MM.1S (cell line): ENCODE data around the gene RAB44.

ENCODE experiments used
- DNase-seq: peaks from one replicate; pipeline ENCODE4 v3.0.0-alpha.2; 2015
- H2AFZ ChIP-seq: fragments of 300-600 bp; sonication (generic); 2 replicates; pipeline ENCODE4 v1.6.0; 2016; ENCODE audit warnings: antibody characterized with exemption, low read length
- H3F3A ChIP-seq: fragments of 300-600 bp; sonication (generic); 2 replicates; pipeline ENCODE4 v1.6.1; 2016; ENCODE audit warnings: mild to moderate bottlenecking, antibody characterized with exemption, low read length, moderate library complexity, mixed read lengths; ENCODE audit not compliant: insufficient read depth
- H3K27ac ChIP-seq: fragments of 300-600 bp; sonication (generic); 2 replicates; pipeline ENCODE4 v1.5.1; 2016; ENCODE audit warnings: mild to moderate bottlenecking, low read length
- H3K27me3 ChIP-seq: fragments of 300-600 bp; sonication (generic); replicated peaks from 2 replicates; pipeline ENCODE4 v1.6.0; 2016; ENCODE audit warnings: low read length; ENCODE audit not compliant: insufficient read depth
- H3K36me3 ChIP-seq: fragments of 300-600 bp; sonication (generic); replicated peaks from 2 replicates; pipeline ENCODE4 v1.6.1; 2016; ENCODE audit warnings: mild to moderate bottlenecking, low read length, mixed read lengths; ENCODE audit not compliant: insufficient read depth
- H3K4me1 ChIP-seq: fragments of 300-600 bp; sonication (generic); 2 replicates; pipeline ENCODE4 v1.6.1; 2016; ENCODE audit warnings: low read length, mixed read lengths
- H3K4me2 ChIP-seq: fragments of 300-600 bp; sonication (generic); 2 replicates; pipeline ENCODE4 v1.6.0; 2016; ENCODE audit warnings: low read depth, low read length
- H3K4me3 ChIP-seq: fragments of 300-600 bp; sonication (generic); 2 replicates; pipeline ENCODE4 v1.5.1; 2016; ENCODE audit warnings: low read length, mixed read lengths
- H3K79me2 ChIP-seq: fragments of 300-600 bp; sonication (generic); 2 replicates; pipeline ENCODE4 v1.6.1; 2016; ENCODE audit warnings: mixed run types, low read length, mixed read lengths
- H3K9ac ChIP-seq: fragments of 300-600 bp; sonication (generic); 2 replicates; pipeline ENCODE4 v1.6.1; 2016; ENCODE audit warnings: low read length, mixed read lengths
- H3K9me2 ChIP-seq: fragments of 300-600 bp; sonication (generic); replicated peaks from 2 replicates; pipeline ENCODE4 v1.6.1; 2016; ENCODE audit warnings: mild to moderate bottlenecking, low read length, mixed read lengths; ENCODE audit not compliant: insufficient read depth
- H3K9me3 ChIP-seq: fragments of 300-600 bp; sonication (generic); replicated peaks from 2 replicates; pipeline ENCODE4 v1.6.1; 2016; ENCODE audit warnings: mild to moderate bottlenecking, low read length, mixed read lengths; ENCODE audit not compliant: insufficient read depth
- H4K20me1 ChIP-seq: fragments of 300-600 bp; sonication (generic); 2 replicates; pipeline ENCODE4 v1.6.1; 2016; ENCODE audit warnings: mild to moderate bottlenecking, low read length, moderate library complexity, mixed read lengths; ENCODE audit not compliant: insufficient read depth
- EZH2 ChIP-seq: fragments of 300-600 bp; sonication (generic); optimal IDR thresholded peaks from 2 replicates; pipeline ENCODE3; 2017; ENCODE audit warnings: low read depth, mild to moderate bottlenecking, antibody characterized with exemption, low read length, mixed read lengths
- EZH2phosphoT487 ChIP-seq: fragments of 300-600 bp; sonication (generic); IDR thresholded peaks from 2 replicates; pipeline ENCODE4 v1.6.1; 2018; ENCODE audit warnings: antibody characterized with exemption, low read length
- TF ChIP-seq, protein P1 (sequence below): fragments of 300-600 bp; sonication (generic); IDR thresholded peaks from 2 replicates; pipeline ENCODE4 v1.5.1; 2016; ENCODE audit warnings: antibody characterized with exemption, low read length, mixed read lengths

RAB44 gene

DNA sequence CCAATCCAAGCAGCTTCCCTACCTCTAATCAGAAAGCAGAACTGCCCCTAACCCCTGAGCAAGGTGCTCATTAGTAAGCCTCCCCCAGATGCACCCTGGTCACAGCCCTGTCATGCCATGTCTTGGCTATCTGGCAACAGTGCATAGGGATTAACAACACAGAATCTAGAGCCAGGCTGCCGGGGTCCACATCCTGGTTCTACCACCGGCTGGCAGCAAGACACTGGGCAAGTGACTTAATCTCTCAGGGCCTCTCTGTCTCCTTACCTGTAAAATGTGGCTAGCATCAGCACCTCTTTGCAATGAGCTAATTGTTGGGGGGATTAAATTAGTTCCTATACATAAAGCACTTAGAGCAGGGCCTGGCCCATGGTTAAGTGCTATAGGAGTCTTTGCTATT is 73.5 kb downstream of the RAB44 start:
- H3K9ac ChIP-seq: no peak overlapping the region
- DNase-seq: no peak
- no peak overlapping the region for H3K4me2 ChIP-seq
- H3K36me3 ChIP-seq: no peaks in the 10 kb centered on the region
- H2AFZ ChIP-seq: no peak overlapping the region
- no peaks in the 10 kb centered on the region for H3K79me2 ChIP-seq
- H3K27me3 ChIP-seq: no peaks in the 10 kb centered on the region
- H3K9me2 ChIP-seq: no peaks in the 10 kb centered on the region
- no peaks in the 10 kb centered on the region for H3K4me1 ChIP-seq
- H3K9me3 ChIP-seq: no peaks in the 10 kb centered on the region
- TF ChIP-seq, protein P1, sequence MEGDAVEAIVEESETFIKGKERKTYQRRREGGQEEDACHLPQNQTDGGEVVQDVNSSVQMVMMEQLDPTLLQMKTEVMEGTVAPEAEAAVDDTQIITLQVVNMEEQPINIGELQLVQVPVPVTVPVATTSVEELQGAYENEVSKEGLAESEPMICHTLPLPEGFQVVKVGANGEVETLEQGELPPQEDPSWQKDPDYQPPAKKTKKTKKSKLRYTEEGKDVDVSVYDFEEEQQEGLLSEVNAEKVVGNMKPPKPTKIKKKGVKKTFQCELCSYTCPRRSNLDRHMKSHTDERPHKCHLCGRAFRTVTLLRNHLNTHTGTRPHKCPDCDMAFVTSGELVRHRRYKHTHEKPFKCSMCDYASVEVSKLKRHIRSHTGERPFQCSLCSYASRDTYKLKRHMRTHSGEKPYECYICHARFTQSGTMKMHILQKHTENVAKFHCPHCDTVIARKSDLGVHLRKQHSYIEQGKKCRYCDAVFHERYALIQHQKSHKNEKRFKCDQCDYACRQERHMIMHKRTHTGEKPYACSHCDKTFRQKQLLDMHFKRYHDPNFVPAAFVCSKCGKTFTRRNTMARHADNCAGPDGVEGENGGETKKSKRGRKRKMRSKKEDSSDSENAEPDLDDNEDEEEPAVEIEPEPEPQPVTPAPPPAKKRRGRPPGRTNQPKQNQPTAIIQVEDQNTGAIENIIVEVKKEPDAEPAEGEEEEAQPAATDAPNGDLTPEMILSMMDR: no peak
- TF ChIP-seq EZH2phosphoT487 (no peak), EZH2 (no peak)
- H3K4me3 ChIP-seq: no peak overlapping the region
- no peaks in the 10 kb centered on the region for H4K20me1 ChIP-seq
- H3F3A ChIP-seq: no peaks in the 10 kb centered on the region
- no peak overlapping the region for H3K27ac ChIP-seq

DNA sequence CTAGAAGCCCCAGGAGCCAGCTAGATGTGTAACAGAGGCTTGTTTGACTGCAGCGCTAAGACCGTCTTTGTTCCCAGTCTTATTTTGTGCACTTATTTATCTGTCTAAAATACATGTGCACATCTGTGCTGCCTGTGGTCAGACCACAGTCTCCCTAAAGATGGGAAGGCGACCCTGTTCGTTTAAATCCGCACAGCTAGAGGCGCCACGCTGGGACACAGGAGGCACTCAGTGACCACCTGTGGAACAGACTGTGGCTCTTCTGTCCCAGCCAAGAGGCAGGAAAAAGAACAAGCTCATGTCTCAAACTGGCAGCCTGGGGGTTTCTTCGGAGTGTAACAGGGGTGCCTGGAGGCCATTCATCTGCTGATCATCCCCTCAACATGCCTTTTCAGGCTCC is 74.8 kb downstream of the RAB44 start:
- Histone ChIP-seq H3K9me3 (no peaks in the 10 kb centered on the region), H3K27me3 (no peaks in the 10 kb centered on the region), H3K9me2 (no peaks in the 10 kb centered on the region), H3K4me3 (no peak overlapping the region), H3K36me3 (no peaks in the 10 kb centered on the region), H4K20me1 (no peaks in the 10 kb centered on the region), H2AFZ (no peak overlapping the region), H3K9ac (no peak overlapping the region), H3F3A (no peaks in the 10 kb centered on the region), H3K79me2 (no peaks in the 10 kb centered on the region), H3K4me2 (no peak overlapping the region), H3K4me1 (no peaks in the 10 kb centered on the region), H3K27ac (no peak overlapping the region)
- DNase-seq: no peak
- TF ChIP-seq, protein P1: no peak
- TF ChIP-seq EZH2phosphoT487: no peak
- TF ChIP-seq EZH2: no peak

DNA sequence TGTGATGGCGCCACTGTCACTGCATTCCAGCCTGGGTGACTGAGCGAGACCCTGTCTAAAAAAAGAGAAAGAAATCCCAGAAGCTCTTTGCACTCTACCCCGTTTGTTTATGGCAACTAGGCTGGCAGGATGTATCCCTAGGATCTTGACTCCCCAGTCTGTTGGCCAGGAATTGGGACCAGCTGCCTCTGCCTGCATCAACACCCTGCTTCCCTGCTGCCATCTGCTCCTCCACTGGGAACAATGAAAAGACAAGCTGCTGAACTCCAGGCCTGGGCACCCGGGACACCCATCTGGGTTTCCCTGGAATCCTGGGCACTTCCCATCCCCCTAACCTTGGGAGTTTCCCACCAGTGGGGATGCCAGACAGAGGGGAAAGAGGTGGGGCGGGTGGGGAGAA is 76.7 kb downstream of the RAB44 start:
- Histone ChIP-seq H3K9me3 (no peaks in the 10 kb centered on the region), H3K9ac (no peak overlapping the region), H3K4me2 (no peak overlapping the region), H3K4me1 (no peaks in the 10 kb centered on the region), H3K36me3 (no peaks in the 10 kb centered on the region), H3K27ac (no peak overlapping the region), H2AFZ (no peak overlapping the region), H3K27me3 (no peaks in the 10 kb centered on the region), H3K79me2 (no peaks in the 10 kb centered on the region), H4K20me1 (no peaks in the 10 kb centered on the region), H3K9me2 (no peaks in the 10 kb centered on the region), H3K4me3 (no peak overlapping the region), H3F3A (no peaks in the 10 kb centered on the region)
- TF ChIP-seq EZH2phosphoT487: no peak
- TF ChIP-seq, protein P1: no peak
- no peak for TF ChIP-seq EZH2
- no peak for DNase-seq

DNA sequence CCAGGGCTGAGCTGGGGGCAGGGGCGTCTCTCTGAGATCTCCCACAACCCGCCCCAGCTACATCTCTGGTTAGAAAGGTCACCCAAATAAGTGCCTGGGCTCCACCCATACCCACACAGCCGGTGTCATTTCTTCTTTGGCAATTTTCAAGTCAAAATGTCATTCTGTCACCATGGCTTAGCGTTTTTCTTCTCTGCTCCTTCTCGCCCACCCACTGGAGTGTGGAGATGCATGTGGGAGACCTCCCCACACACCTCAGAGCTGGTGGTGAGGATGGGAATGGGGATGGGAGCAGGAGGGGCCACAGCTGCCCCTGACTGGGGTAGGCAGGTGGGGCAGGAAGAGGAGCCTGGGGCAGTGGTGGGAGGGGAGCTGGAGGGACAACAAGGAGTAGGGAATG is 78.5 kb downstream of the RAB44 start:
- Histone ChIP-seq H3K4me2 (no peak overlapping the region), H3K27ac (no peak overlapping the region), H4K20me1 (no peaks in the 10 kb centered on the region), H3F3A (no peaks in the 10 kb centered on the region), H3K4me1 (no peaks in the 10 kb centered on the region), H2AFZ (no peak overlapping the region), H3K9me2 (no peaks in the 10 kb centered on the region), H3K79me2 (no peaks in the 10 kb centered on the region), H3K9me3 (no peaks in the 10 kb centered on the region), H3K9ac (no peak overlapping the region), H3K27me3 (no peaks in the 10 kb centered on the region; the same call in 1 of the 2 replicates), H3K4me3 (no peak overlapping the region), H3K36me3 (no peaks in the 10 kb centered on the region)
- TF ChIP-seq, protein P1: no peak
- TF ChIP-seq EZH2 (no peak), EZH2phosphoT487 (no peak)
- no peak for DNase-seq
